Urinary bladder (tissue), 4 donors: ENCODE measurements around the gene ALKBH5. TPM values are rescaled to one million over a fixed set of nuclear protein-coding genes. Genes with fewer than 3 reads are reported as not detected.

Experiments
- DNase-seq: peaks from one replicate; pipeline ENCODE4 v3.0.0-alpha.2; 2015; ENCODE audit errors: extremely low spot score
- H3K27ac ChIP-seq: one replicate; pipeline ENCODE4 v1.5.1; 2013; ENCODE audit warnings: low read depth, mild to moderate bottlenecking, moderate library complexity
- H3K36me3 ChIP-seq: one replicate; pipeline ENCODE4 v1.6.1; 2013; ENCODE audit warnings: mild to moderate bottlenecking, moderate library complexity; ENCODE audit not compliant: insufficient read depth
- H3K4me1 ChIP-seq: one replicate; pipeline ENCODE4 v1.6.1; 2013; ENCODE audit warnings: mild to moderate bottlenecking, moderate library complexity; ENCODE audit not compliant: insufficient read depth
- H3K4me3 ChIP-seq: one replicate; pipeline ENCODE4 v1.5.1; 2013; ENCODE audit warnings: low read depth, low read length
- WGBS: extraction: QIAGEN DNeasy Blood & Tissue Kit; methylation state at CpG from one replicate; pipeline ENCODE4 v1.1.7; 2013; 5-methylcytosine and 5-hydroxymethylcytosine counted together
- polyA plus RNA-seq: library from polyadenylated mRNA; stranded (reverse); fragments of 200-250 nt; gene quantifications from one replicate; pipeline ENCODE4 v1.2.3, GENCODE V29; 2013
- total RNA-seq: library from RNA; depleted of rRNA; stranded (reverse); fragments of >200 nt; gene quantifications from one replicate; pipeline ENCODE4 v1.2.3, GENCODE V29; 2014
- donor health status: healthy with polysubstance abuse.
- donor health status: healthy.

The ALKBH5 gene
- total and polyA plus RNA-seq, 2 donors = 62.6 to 83.8 TPM

DNA sequence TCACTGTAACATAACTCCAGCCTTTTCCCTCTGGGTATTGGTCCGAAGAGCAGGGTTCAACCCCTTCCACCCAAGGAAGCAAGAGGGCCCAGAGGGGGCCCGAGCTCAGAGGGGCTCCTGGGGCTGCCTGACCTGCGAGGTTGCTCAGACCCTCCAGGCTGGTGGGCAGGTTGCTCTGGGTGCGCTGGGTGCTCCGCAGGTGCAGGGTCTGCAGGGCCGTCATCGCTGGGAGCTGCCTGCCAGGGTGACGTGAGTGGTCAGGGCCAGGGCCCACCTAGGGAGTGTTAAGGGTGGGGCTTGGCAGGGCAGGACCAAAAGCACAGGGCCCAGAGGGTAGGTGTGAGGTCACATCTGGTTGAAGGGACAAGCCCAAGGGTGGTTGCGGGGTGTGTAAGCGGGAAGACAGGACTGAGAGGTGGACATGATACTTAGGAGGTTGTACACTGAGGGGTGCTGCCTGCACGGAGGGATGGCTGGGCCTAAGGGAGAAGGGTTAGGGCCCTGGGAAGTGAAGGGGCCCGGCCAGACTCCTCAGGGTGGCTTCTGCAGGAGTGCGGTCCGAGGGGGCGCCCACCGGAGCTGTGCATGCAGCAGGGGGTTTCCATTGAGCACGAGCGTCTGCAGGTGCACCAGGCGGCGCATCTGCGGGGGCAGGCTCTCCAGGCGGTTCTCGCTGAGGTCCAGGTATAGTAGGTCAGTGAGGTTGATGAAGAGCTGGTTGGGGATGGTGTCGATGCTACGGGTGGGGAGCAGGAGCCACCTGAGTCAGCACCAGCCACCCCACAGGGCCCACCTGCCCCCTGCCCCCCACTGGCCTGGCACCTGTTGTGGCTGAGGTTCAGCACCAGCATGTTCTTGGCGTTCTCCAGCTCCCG, 70.6 kb downstream of the ALKBH5 start:
- Histone ChIP-seq H3K4me3 (no peak overlapping the region), H3K36me3 (peaks cover 5% of the 10 kb centered on the region), H3K4me1 (peaks cover 3% of the 10 kb centered on the region), H3K27ac (no peak overlapping the region)
- 90% methylated on average over 27 of the region's 27 CpGs for WGBS
- no peak for DNase-seq

DNA sequence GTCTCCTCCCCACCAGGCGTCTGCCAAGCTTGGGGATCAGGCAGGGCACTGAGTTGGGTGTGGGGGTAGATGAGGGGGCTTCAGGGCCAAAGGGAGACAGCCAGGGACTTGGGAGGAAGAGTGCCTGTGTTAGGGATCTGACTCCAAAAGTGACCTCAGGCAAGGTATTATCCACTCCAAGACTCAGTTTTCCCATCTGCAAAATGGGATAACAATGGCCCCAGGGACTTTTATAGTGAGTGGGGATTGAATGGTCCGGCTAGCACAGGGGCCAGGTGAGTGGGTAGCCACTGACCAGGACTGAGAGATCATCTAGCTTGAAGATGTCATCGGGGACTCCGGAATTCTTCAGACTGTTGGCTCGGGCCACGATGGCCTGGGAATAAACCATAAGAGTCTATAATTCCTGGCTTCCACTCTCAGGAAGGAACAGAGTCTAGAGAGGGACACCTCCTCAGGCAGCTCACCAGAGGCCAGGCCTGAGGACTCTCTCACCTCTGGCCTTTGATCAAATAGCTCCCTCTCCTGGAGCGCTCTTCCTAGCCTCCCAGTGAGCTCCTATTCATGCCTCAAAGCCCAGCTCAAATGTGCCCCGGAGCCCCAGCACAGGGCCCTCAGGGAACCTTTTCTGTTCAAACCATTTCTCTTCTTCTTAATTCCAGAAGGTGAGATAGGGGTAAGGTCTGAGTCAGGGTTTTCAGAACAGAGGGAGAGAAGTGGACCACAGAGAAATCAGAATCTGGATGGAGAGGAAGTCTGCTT, 71.4 kb downstream of the ALKBH5 start:
- H3K4me1 ChIP-seq = peaks cover 3% of the 10 kb centered on the region
- no peak overlapping the region for H3K27ac ChIP-seq
- WGBS = 95% methylated on average over 8 of the region's 8 CpGs
- H3K36me3 ChIP-seq = peaks cover 5% of the 10 kb centered on the region
- DNase-seq = no peak
- no peak overlapping the region for H3K4me3 ChIP-seq

DNA sequence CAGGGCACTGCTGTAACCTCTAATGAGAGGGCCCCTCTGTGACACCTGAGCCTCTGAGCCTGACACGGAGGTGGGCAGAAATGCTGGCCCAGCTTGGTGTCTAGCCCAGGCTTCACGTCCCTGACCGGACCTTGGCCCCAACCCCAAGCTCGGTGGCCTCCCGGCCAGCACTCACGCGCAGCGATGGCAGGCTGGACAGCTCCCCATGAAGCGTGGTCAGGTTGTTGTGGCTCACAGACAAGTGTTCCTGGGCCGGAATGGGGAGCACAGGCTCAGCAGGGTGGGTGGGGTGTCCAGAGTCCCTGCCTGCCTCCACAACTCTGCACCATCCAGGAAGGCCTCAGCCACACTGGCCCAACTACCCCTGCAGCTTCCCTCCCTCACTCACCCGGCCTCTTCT, 72.7 kb downstream of the ALKBH5 start:
- no peak overlapping the region for H3K27ac ChIP-seq
- WGBS = 83% methylated on average over 11 of the region's 11 CpGs
- no peak for DNase-seq
- H3K36me3 ChIP-seq = peaks cover 5% of the 10 kb centered on the region
- H3K4me1 ChIP-seq = peaks cover 3% of the 10 kb centered on the region
- H3K4me3 ChIP-seq = no peak overlapping the region

DNA sequence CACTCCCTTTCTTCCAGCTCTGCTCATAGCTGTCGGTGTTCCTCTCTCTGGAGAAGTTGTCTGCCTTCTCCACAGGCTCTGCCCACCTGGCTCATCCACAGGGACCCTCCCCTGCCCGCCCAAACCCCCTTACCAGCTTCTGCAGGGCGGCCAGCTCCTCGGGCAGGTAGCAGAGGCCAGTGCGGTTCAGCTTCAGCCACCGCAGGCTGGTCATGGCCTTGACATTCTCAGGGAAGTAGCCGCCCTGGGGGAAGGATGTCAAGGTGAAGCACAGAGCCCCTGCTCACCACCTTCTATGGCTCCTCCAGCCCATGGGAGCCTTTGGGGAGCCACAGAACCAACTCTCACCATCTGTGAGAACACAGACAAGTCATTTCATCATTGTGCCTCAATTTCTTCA, 73.1 kb downstream of the ALKBH5 start:
- Histone ChIP-seq H3K4me1 (peaks cover 3% of the 10 kb centered on the region), H3K27ac (no peak overlapping the region), H3K4me3 (no peak overlapping the region), H3K36me3 (peaks cover 5% of the 10 kb centered on the region)
- 86% methylated on average over 7 of the region's 7 CpGs for WGBS
- DNase-seq = no peak

DNA sequence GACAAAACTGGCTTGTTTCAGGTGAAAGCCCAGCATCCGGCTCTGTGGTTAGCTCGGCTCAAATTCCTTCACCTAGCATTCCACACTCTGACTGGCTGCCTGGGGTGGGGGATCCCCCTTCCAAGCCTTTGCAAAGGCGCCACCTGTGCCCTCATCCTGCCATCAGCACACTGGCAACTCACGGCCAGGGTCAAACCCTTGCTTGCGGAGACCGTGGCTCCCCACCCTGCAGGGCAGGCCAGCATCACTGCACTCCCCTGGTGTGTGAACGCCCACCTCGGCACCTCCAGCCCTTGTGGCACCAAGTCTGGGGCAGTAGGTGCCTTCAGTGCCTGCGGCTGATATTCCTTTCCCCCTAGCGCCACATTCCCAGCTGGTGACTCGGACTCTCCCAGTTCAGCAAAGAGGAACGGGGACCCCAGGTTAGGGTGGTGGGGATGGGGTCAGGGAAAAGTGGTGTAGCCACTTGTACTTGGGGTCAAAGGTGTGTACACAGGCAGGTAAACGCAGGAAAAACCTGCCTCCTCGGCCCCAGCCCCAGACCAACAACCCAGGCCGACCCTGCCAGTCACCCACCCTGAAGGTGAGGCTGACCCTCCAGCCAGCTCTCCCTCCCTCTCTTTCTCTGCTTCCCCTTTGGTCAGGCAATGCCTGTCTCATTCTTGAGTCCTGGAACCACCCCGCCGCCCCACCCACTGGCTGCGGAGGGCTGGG, 73.8 kb downstream of the ALKBH5 start:
- H3K4me1 ChIP-seq = peaks cover 3% of the 10 kb centered on the region
- 26% methylated on average over 18 of the region's 18 CpGs for WGBS
- DNase-seq = no peak
- H3K36me3 ChIP-seq = peaks cover 5% of the 10 kb centered on the region
- H3K27ac ChIP-seq = peak overlapping the region; percentile 94
- H3K4me3 ChIP-seq = peak overlapping the region; percentile 87

DNA sequence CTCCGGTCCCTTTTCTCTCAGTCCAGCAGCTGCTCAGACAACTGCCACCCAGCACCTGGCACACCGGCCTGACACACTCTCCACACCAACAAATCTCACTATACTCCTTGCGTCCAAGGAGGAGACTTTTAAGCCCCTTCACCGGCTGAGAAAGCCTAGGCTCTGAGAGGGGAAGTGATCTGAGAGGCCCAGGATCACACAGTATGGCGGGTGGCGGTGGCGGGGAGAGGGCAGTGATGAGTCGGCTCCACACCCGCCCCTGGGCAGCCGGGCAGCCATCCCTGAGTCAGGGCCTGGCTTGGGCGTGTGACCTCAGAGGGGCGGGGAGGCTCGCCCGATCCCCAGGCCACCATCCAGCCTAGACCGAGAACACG, 74.3 kb downstream of the ALKBH5 start:
- H3K27ac ChIP-seq = peak overlapping the region; percentile 94
- no peak for DNase-seq
- H3K4me3 ChIP-seq = peak overlapping the region; percentile 87
- H3K36me3 ChIP-seq = peaks cover 5% of the 10 kb centered on the region
- H3K4me1 ChIP-seq = peaks cover 3% of the 10 kb centered on the region
- WGBS = under 1% methylated on average over 16 of the region's 16 CpGs

DNA sequence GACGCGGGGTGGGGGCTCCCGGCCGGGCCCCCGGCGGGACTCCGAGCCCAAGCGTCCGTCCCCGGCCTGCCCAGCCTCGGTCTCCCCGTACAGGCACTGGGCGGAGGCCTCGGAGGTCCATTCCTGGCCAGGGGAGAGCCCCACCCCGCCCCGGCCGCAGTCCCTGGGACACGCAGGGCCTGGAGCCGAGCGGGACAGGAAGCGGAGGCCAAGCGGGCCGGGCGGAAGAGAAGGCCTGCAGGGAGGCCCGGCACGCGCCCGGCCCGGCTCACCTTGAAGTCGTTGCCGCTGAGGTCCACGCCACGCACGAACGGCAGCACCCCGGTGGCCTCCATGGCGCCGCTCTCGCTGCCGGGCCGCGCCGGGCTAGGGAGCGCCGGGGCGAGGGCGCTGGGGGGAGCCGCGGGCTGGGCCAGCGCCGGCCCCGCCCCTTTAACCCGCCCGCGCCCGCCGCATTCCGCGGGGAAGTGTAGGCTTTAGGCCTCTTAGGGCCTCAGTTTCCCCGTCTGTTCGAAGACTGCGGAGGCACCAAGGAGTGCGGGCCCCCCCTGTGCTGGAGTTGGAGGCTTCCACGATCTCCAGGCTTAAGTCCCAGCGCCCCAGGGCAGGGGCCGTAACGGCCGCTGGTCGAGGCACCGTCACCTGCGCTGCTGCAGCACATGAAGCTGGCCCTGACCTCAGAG, 74.9 kb downstream of the ALKBH5 start, which contains the start of gene FLII:
FLII (minus strand) TSS at position 383 of the 683 bp plus-strand sequence; CDS start at position 335, 48 bp downstream.
- whole genome bisulfite sequencing = 1% methylated on average over 71 of the region's 71 CpGs
- Histone ChIP-seq H3K36me3 (peaks cover 5% of the 10 kb centered on the region), H3K4me3 (peak within 1 kb of the TSS; percentile 87), H3K27ac (peak within 1 kb of the TSS; percentile 94), H3K4me1 (peaks cover 3% of the 10 kb centered on the region)
- no peak for DNase-seq

Other genes with a start within 250 kb of the ALKBH5 start
- gene TOM1L2, start 211.4 kb upstream of the ALKBH5 start, total RNA-seq = 33.0 TPM
- 58.7 TPM for gene TOM1L2, start 211.4 kb upstream of the ALKBH5 start, polyA plus RNA-seq
- 3.6 TPM for gene DRC3, start 211.0 kb upstream of the ALKBH5 start, total RNA-seq
- 1.6 TPM for gene DRC3, start 211.0 kb upstream of the ALKBH5 start, polyA plus RNA-seq
- gene ATPAF2, start 144.7 kb upstream of the ALKBH5 start, total RNA-seq = 15.9 TPM
- gene ATPAF2, start 144.7 kb upstream of the ALKBH5 start, polyA plus RNA-seq = 17.3 TPM
- 9.5 TPM for gene GID4, start 144.4 kb upstream of the ALKBH5 start, total RNA-seq
- gene GID4, start 144.4 kb upstream of the ALKBH5 start, polyA plus RNA-seq = 14.6 TPM
- 20.3 TPM for gene DRG2, start 95.9 kb upstream of the ALKBH5 start, total RNA-seq
- 35.9 TPM for gene DRG2, start 95.9 kb upstream of the ALKBH5 start, polyA plus RNA-seq
- gene MYO15A, start 75.1 kb upstream of the ALKBH5 start, total RNA-seq = 1.2 TPM
- gene MYO15A, start 75.1 kb upstream of the ALKBH5 start, polyA plus RNA-seq = 1.4 TPM
- 25.6 TPM for gene LLGL1, start 41.8 kb downstream of the ALKBH5 start, total RNA-seq
- gene LLGL1, start 41.8 kb downstream of the ALKBH5 start, polyA plus RNA-seq = 24.5 TPM
- 87.2 TPM for gene FLII, start 74.9 kb downstream of the ALKBH5 start, total RNA-seq
- gene FLII, start 74.9 kb downstream of the ALKBH5 start, polyA plus RNA-seq = 249 TPM
- 11.7 TPM for gene MIEF2, start 76.8 kb downstream of the ALKBH5 start, total RNA-seq
- gene MIEF2, start 76.8 kb downstream of the ALKBH5 start, polyA plus RNA-seq = 13.7 TPM
- gene TOP3A, start 131.2 kb downstream of the ALKBH5 start, total RNA-seq = 27.4 TPM
- gene TOP3A, start 131.2 kb downstream of the ALKBH5 start, polyA plus RNA-seq = 15.8 TPM
- 10.0 TPM for gene SMCR8, start 131.5 kb downstream of the ALKBH5 start, total RNA-seq
- gene SMCR8, start 131.5 kb downstream of the ALKBH5 start, polyA plus RNA-seq = 10.0 TPM
- gene SHMT1, start 179.7 kb downstream of the ALKBH5 start, total RNA-seq = 11.5 TPM
- gene SHMT1, start 179.7 kb downstream of the ALKBH5 start, polyA plus RNA-seq = 22.6 TPM
- gene EVPLL, start 193.9 kb downstream of the ALKBH5 start, total RNA-seq = 0.90 TPM
- gene EVPLL, start 193.9 kb downstream of the ALKBH5 start, polyA plus RNA-seq = 0.84 TPM